ENCODE data around the gene TRIM28.
"Not testable (repeated sequence)": the region's sequence is repeated elsewhere in the genome, so short reads cannot be mapped to it uniquely, and the experiment has no call there.

TRIM28 gene

GRCh38 chr19:58562122-58563033 lies 18.5 kb downstream of the TRIM28 start:
- no peak for DNase-seq

- no peak for DNase-seq
Measured at GRCh38 chr19:58563034-58563573, 19.2 kb downstream of the TRIM28 start.

- no peak for DNase-seq
Measured at GRCh38 chr19:58563823-58564222, 20.0 kb downstream of the TRIM28 start.

GRCh38 chr19:58566989-58567388 lies 23.1 kb downstream of the TRIM28 start:
- DNase-seq = no peak

- no peak for DNase-seq
Measured at GRCh38 chr19:58568453-58569130, 24.7 kb downstream of the TRIM28 start.

- DNase-seq = no peak
Measured at GRCh38 chr19:58569191-58569942, 25.5 kb downstream of the TRIM28 start.

- no peak for DNase-seq
Measured at GRCh38 chr19:58569943-58570670, 26.2 kb downstream of the TRIM28 start.

GRCh38 chr19:58570770-58571574 lies 27.1 kb downstream of the TRIM28 start:
- DNase-seq = no peak

- DNase-seq = no peak
Measured at GRCh38 chr19:58571575-58571947, 27.7 kb downstream of the TRIM28 start.

DNA sequence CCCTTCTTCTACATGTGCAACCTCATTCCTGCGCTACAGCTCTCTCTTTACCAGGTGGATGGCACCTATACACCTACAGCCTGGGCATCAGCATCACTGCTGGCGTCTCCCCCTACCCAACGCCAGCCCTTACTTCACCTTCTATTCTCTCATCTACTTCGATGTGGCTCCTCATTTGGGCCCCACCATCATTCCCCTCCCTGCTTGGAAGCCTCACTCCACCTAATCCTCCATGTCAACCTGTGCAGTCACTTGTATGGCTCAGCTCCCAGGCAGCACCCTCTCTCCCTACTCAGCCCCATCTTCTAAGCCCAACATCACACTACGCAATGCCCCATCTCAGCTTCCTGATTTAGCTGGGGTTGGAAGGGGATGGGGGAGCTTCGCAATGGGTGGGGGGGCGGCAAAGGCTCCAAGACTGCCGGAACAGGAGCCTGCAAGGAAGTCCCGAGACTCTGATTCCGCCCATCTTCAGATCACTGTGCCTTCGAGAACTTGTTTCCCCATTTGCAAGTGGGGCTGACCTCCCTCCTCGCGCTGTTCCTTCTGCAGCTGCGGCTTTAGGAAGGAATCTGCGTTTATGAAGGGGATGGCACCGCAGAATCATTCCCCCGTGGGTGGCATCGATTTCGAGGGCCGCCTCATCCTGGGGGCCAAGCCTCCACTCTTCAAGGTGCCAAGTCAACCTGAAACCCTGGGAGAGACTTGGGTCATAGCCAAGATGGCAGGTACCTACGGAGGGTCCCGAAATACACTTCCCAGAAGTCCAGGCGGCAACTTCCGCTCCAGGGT lies 28.4 kb downstream of the TRIM28 start:
- no peak for DNase-seq

- DNase-seq = no peak
Measured at GRCh38 chr19:58572818-58573657, 29.2 kb downstream of the TRIM28 start, which contains the start of gene MZF1. MZF1 (minus strand) TSS chr19:58573335; CDS start chr19:58571389, 1,946 bp downstream.

- DNase-seq = no peak
Measured at GRCh38 chr19:58573658-58574164, 29.8 kb downstream of the TRIM28 start.

DNA sequence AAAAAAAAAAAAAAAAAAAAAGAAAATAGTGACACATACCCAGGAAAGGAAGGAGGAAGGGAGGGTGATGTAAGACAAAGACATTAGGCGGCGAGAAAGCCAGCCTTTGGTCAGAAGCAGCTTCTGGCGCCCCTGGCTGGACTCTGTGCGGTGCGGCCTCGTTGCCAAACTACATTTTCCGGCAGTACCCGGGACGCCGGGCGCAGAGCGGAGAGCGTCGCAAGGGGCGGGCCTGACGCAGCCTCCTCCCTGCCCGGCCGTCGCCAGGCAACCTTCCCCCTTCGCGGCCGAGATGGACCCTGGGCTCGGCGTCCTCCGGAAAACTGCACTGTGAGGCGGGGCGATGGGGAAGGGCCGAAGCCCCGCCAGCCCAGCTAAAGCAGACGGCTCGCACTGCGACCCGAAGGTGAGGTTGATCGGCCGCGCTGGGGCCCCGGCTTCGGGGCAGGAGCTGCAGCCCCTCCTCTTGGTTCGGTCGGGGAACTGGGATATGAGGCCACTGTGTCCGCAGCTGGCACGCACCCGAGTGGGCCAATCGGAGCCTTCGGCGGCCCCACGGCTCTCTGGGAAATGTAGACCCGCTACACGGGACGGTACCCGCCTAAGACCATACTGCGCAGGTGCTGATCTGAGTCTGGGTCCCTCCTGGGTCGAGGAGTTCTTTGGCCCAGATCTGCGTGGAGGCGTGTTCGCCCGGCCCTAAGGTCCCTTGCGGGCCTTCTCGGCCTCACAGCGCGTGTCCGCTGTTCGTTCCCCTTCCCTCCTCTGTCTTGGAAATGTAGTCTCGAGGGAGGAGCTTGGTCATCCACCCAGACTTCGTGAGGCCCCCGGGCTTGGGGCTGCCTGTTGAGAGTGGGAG lies 31.5 kb downstream of the TRIM28 start:
- DNase-seq = no peak

- not testable (repeated sequence) for DNase-seq
Measured at GRCh38 chr19:58577581-58577980, 33.7 kb downstream of the TRIM28 start.

DNA sequence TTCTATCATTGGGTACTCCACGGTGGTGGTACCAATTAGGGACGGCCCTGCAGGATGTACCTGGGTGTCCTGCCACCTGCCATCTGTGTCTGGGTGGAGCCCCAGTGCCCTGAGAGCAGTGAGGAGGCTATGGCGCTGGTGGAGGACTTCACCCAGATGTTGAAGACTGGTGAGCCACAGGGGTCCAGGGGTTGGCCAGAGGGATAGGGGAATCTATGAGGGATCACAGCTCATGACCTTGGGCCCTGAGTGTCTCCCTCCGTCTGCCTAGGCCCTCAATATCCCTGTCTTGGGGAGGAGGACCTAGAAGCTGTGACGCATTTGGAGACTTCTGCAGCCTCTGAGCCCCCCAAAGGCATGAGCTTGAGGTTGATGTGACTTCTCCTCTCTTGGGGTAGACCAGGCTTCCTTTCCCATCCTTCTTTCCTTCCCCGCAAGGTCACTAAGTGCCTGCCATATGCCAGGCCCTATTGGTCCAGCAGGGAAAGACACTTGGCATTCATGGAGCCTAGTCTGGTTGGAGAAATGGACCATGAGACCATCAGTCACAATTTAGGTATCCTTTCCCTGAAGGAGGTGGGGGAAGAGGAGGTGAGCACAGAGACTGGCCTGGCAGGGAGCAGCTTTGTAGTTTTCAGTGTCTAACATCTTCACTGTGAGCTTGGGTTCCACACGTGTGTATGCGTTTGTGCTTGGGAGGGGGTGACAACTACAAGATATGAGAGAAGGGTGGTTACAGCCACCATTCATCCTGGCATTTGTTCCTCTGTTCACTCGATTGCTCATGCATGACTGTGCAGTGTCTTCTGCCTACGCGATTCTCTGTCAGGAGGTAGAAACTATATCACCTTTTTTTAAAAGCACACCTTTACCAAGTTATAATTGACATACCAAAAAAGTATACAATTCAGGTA lies 34.4 kb downstream of the TRIM28 start:
- DNase-seq = no peak

DNA sequence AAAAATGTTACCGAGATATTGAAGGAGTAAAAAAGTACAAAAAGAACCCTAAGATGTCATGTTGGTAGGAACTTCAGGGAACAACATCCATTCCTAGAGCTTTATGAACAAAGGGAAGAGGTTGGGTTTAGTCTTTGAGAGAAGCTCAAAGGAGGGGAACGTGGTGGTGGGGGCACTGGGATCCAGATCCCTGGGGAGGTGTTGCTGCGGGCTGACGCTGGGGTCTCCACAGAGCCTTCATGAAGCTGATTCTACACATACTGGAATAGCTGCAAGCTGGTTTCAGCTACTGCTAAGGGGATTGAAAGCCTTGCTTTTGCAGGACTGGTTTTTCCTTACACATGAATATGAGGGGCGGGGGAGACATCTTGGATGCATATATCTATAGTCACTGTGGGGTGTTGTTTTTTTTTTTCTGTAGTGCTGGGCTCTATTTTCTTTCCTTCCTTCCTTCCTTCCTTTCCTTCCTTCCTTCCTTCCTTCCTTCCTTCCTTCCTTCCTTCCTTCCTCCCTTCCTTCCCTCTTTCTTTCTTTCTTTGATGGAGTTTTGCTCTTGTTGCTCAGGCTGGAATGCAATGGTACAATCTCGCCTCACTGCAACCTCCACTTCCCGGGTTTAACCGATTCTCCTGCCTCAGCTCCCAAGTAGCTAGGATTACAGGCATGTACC lies 35.7 kb downstream of the TRIM28 start:
- DNase-seq = no peak
